BJ (cell line): Measurements from ENCODE around the gene CNN2. TPM values are rescaled to one million over a fixed set of nuclear protein-coding genes. Genes with fewer than 3 reads are reported as not detected.

Experiments
- CTCF ChIA-PET: fragments of 350-600 bp; formaldehyde crosslinking; extraction: SDS; loops from one replicate; lab custom pipeline; 2021; ENCODE audit warnings: antibody characterized with exemption, inconsistent platforms; lab: Yijun Ruan, JAX
- POLR2A ChIA-PET: fragments of 300-600 bp; sonication (Branson Sonifier 250); formaldehyde crosslinking; extraction: SDS; loops from one replicate; lab custom pipeline; 2021; ENCODE audit warnings: antibody characterized with exemption; lab: Charles Lee
- DNase-seq: peaks from one replicate; pipeline ENCODE4 v3.0.0-alpha.2; 2011; ENCODE audit warnings: low read depth
- H3K27me3 ChIP-seq: 2 replicates; pipeline ENCODE4 v1.6.0; 2011; ENCODE audit warnings: low read length; ENCODE audit not compliant: control insufficient read depth, insufficient read depth
- H3K36me3 ChIP-seq: 2 replicates; pipeline ENCODE4 v1.5.1; 2011; ENCODE audit warnings: low read length; ENCODE audit not compliant: control insufficient read depth, insufficient read depth
- H3K4me3 ChIP-seq: 2 replicates; pipeline ENCODE4 v1.5.1; 2011; ENCODE audit warnings: low read depth, mild to moderate bottlenecking, control low read depth, low read length
- polyA plus RNA-seq: library from polyadenylated mRNA; depleted of rRNA; stranded (reverse); fragments of >200 nt; gene quantifications from 2 replicates; pipeline ENCODE4 v1.2.3, GENCODE V29; 2011; rRNA removed
- small RNA-seq: library from RNA; depleted of rRNA; stranded (forward); fragments of <200 nt; gene quantifications from one replicate; pipeline ENCODE3, GENCODE V24; 2012; ENCODE audit warnings: low replicate concordance, low read depth; ENCODE audit not compliant: insufficient read length
- TF ChIP-seq, protein P1 (sequence below): IDR thresholded peaks from 2 replicates; pipeline ENCODE4 v1.5.1; 2011; ENCODE audit warnings: low read depth, mild to moderate bottlenecking, control low read depth, inconsistent platforms, low read length, moderate library complexity; ENCODE audit not compliant: insufficient read depth

Gene CNN2
- polyA plus RNA-seq, 1 experiment, result 529 TPM

DNA sequence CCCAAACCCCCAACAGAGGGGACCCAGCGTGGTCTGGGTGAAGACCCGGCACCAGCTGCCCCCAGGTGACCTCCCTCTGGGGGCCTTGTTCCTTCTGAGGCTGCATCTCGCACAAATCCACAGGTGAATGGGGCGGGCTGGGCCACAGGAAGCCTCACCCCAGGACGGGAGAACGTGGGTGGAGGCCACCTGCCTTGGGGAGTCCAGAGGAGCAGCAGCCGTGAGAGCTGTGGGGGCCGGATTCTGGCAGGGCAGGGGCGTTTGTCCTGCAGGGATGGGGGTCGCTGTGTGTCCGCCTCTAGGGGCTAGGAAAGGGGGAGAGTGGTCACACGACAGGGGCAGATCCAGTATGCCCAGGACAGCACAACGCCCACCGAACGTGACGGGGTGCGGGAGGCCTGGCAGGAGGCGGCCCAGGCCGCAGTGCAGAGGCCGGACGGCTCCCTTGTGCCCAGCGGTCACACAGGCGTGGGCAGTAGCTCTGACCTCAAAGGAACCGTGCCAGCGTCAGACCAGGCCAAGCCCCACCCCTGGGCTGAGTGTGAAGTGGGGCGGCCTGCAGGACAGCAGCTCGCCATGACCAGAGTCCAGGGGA, 62.1 kb downstream of the CNN2 start:
- ChIA-PET CTCF (interaction anchor here (1.3 kb wide), 1 partner anchor 24 kb away, joined by 4 read pairs; no protein-coding TSS in a partner anchor), POLR2A (interaction anchor here (0.5 kb wide), 1 partner anchor 11 kb away, joined by 5 read pairs; no protein-coding TSS in a partner anchor)

More for the DNA sequence above, 62.1 kb downstream of the CNN2 start:
- H3K36me3 ChIP-seq, result peaks cover 32% of the 10 kb centered on the region
- DNase-seq, result no peak
- H3K27me3 ChIP-seq, result no peaks in the 10 kb centered on the region
- TF ChIP-seq, protein P1, sequence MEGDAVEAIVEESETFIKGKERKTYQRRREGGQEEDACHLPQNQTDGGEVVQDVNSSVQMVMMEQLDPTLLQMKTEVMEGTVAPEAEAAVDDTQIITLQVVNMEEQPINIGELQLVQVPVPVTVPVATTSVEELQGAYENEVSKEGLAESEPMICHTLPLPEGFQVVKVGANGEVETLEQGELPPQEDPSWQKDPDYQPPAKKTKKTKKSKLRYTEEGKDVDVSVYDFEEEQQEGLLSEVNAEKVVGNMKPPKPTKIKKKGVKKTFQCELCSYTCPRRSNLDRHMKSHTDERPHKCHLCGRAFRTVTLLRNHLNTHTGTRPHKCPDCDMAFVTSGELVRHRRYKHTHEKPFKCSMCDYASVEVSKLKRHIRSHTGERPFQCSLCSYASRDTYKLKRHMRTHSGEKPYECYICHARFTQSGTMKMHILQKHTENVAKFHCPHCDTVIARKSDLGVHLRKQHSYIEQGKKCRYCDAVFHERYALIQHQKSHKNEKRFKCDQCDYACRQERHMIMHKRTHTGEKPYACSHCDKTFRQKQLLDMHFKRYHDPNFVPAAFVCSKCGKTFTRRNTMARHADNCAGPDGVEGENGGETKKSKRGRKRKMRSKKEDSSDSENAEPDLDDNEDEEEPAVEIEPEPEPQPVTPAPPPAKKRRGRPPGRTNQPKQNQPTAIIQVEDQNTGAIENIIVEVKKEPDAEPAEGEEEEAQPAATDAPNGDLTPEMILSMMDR, result no peak
- no peak overlapping the region for H3K4me3 ChIP-seq

Small RNAs within 50 kb of the gene (small RNA-seq; reads per million reads assigned to genes)
- gene RNU6-2, result not detected

Other genes starting within 250 kb of the CNN2 start
- gene PTBP1, start 229.2 kb upstream of the CNN2 start, polyA plus RNA-seq, result 137 and 328 TPM in 2 replicates
- 0.56 and 1.1 TPM in 2 replicates for gene PLPPR3, start 204.7 kb upstream of the CNN2 start, polyA plus RNA-seq
- gene AZU1, start 198.8 kb upstream of the CNN2 start, polyA plus RNA-seq, result 0.07 TPM in 1 of 2 replicates, not detected in the other
- not detected in 2 replicates for gene PRTN3, start 185.6 kb upstream of the CNN2 start, polyA plus RNA-seq
- 0.10 and 0.12 TPM in 2 replicates for gene ELANE, start 174.3 kb upstream of the CNN2 start, polyA plus RNA-seq
- 0.70 and 0.77 TPM in 2 replicates for gene CFD, start 166.9 kb upstream of the CNN2 start, polyA plus RNA-seq
- 21.5 and 39.8 TPM in 2 replicates for gene MED16, start 133.4 kb upstream of the CNN2 start, polyA plus RNA-seq
- not detected in 2 replicates for gene RNU6-9, start 133.1 kb upstream of the CNN2 start, polyA plus RNA-seq
- 35.3 and 46.6 TPM in 2 replicates for gene R3HDM4, start 113.4 kb upstream of the CNN2 start, polyA plus RNA-seq
- not detected in 2 replicates for gene KISS1R, start 109.3 kb upstream of the CNN2 start, polyA plus RNA-seq
- 10.7 and 17.4 TPM in 2 replicates for gene ARID3A, start 100.6 kb upstream of the CNN2 start, polyA plus RNA-seq
- 28.1 and 44.3 TPM in 2 replicates for gene WDR18, start 42.3 kb upstream of the CNN2 start, polyA plus RNA-seq
- gene GRIN3B, start 26.2 kb upstream of the CNN2 start, polyA plus RNA-seq, result 0.28 and 0.32 TPM in 2 replicates
- gene TMEM259, start 5.5 kb upstream of the CNN2 start, polyA plus RNA-seq, result 69.2 and 111 TPM in 2 replicates
- not detected in 2 replicates for gene RNU6-2, start 5.1 kb upstream of the CNN2 start, polyA plus RNA-seq
- 1.3 and 1.9 TPM in 2 replicates for gene ABCA7, start 13.5 kb downstream of the CNN2 start, polyA plus RNA-seq
- 0.13 and 0.28 TPM in 2 replicates for gene ARHGAP45, start 40.6 kb downstream of the CNN2 start, polyA plus RNA-seq
- 174 and 292 TPM in 2 replicates for gene POLR2E, start 68.8 kb downstream of the CNN2 start, polyA plus RNA-seq
- 463 and 626 TPM in 2 replicates for gene GPX4, start 77.4 kb downstream of the CNN2 start, polyA plus RNA-seq
- gene SBNO2, start 147.7 kb downstream of the CNN2 start, polyA plus RNA-seq, result 15.5 and 26.1 TPM in 2 replicates
- gene STK11, start 179.2 kb downstream of the CNN2 start, polyA plus RNA-seq, result 26.3 and 33.6 TPM in 2 replicates
- gene CBARP, start 211.4 kb downstream of the CNN2 start, polyA plus RNA-seq, result 0.97 and 1.6 TPM in 2 replicates
- gene ATP5F1D, start 215.1 kb downstream of the CNN2 start, polyA plus RNA-seq, result 57.9 and 65.1 TPM in 2 replicates
- gene MIDN, start 222.0 kb downstream of the CNN2 start, polyA plus RNA-seq, result 6.9 and 8.4 TPM in 2 replicates
- 342 and 372 TPM in 2 replicates for gene CIRBP, start 242.7 kb downstream of the CNN2 start, polyA plus RNA-seq
- 24.6 and 37.5 TPM in 2 replicates for gene FAM174C, start 248.9 kb downstream of the CNN2 start, polyA plus RNA-seq